HCT116 (cell line): Measurements from ENCODE around the gene KRT83. TPM values are rescaled to one million over a fixed set of nuclear protein-coding genes. Genes with fewer than 3 reads are reported as not detected.

ENCODE experiments used
- ATAC-seq: fragments of 200-7000 bp; cut with Tn5 transposase; 2 replicates; pipeline ENCODE4 v1.9.1; 2020; ENCODE audit warnings: mild to moderate bottlenecking, moderate library complexity
- BruUV-seq: library from RNA; stranded (reverse); fragments of 400-500 nt; replicated peaks from 2 replicates; lab custom pipeline; 2021; lab: Mats Ljungman, UMichigan
- CTCF ChIA-PET: fragments of 300-600 bp; sonication (Branson Sonifier 250); formaldehyde crosslinking; loops from one replicate; lab custom pipeline; 2021; ENCODE audit warnings: antibody characterized with exemption; lab: Charles Lee
- POLR2A ChIA-PET: fragments of 300-600, 350-600 bp; sonication (Branson Sonifier 250); formaldehyde crosslinking; loops from one replicate; lab custom pipeline; 2021; ENCODE audit warnings: antibody characterized with exemption; lab: Charles Lee
- RAD21 ChIA-PET, 2 experiments: fragments of 300-600 bp; sonication (Branson Sonifier 250); formaldehyde crosslinking; loops; one replicate each; lab custom pipeline; 2023; ENCODE audit warnings: low total read pairs in 2 of 2; ENCODE audit not compliant: uncharacterized antibody in 2 of 2, unreplicated experiment in 2 of 2, low non-redundant PET in 1 of 2; lab: Charles Lee
- DNase-seq: peaks from one replicate; pipeline ENCODE4 v3.0.0-alpha.2; 2010; ENCODE audit warnings: low read depth, low spot score
- H2AFZ ChIP-seq: fragments of 200-600 bp; shearing (Covaris generic), sonication (generic); 2 replicates; pipeline ENCODE4 v1.6.1; 2017; ENCODE audit warnings: low read depth, mixed run types, mixed read lengths, antibody characterized with exemption, low read length; ENCODE audit not compliant: poor library complexity, severe bottlenecking
- H3K27ac ChIP-seq: 2 replicates; pipeline ENCODE4 v1.5.1; 2012; ENCODE audit warnings: low read depth, low read length
- H3K27me3 ChIP-seq: fragments of 200-600 bp; sonication (generic); 2 replicates; pipeline ENCODE4 v1.6.1; 2016; ENCODE audit warnings: mixed run types, low read length, mixed read lengths; ENCODE audit not compliant: insufficient read depth
- H3K36me3 ChIP-seq, 2 experiments: fragments of 200-500 bp in 1 of 2; fragments of 200-600 bp in 1 of 2; sonication (Bioruptor generic) in 1 of 2; sonication (generic) in 1 of 2; 2 replicates each; pipeline versions ENCODE4 v1.5.1 to v1.6.1; 2014 to 2016; ENCODE audit warnings: low read length in 2 of 2, inconsistent platforms in 1 of 2, mixed read lengths in 1 of 2, mixed run types in 1 of 2; ENCODE audit not compliant: insufficient read depth in 2 of 2, control insufficient read depth in 1 of 2
- H3K4me1 ChIP-seq, 2 experiments: fragments of 200-600 bp in 1 of 2; sonication (generic) in 1 of 2; 2 replicates each; pipeline versions ENCODE4 v1.5.1 to v1.6.1; 2012 to 2017; ENCODE audit warnings: low read length in 2 of 2, inconsistent platforms in 1 of 2, mild to moderate bottlenecking in 1 of 2, mixed read lengths in 1 of 2, mixed run types in 1 of 2, moderate library complexity in 1 of 2; ENCODE audit not compliant: insufficient read depth in 2 of 2, control insufficient read depth in 1 of 2
- H3K4me2 ChIP-seq: fragments of 200-600 bp; sonication (generic); 2 replicates; pipeline ENCODE4 v1.6.1; 2017; ENCODE audit warnings: mixed run types, low read length, mixed read lengths
- H3K4me3 ChIP-seq, 2 experiments: fragments of 200-600 bp in 1 of 2; sonication (generic) in 1 of 2; replicated peaks in 1 of 2; 2 replicates each; pipeline ENCODE4 v1.5.1; 2011 to 2016; ENCODE audit warnings: low read length in 2 of 2, control low read depth in 1 of 2, low read depth in 1 of 2, mild to moderate bottlenecking in 1 of 2, mixed read lengths in 1 of 2, mixed run types in 1 of 2
- H3K79me2 ChIP-seq: fragments of 200-600 bp; sonication (generic); 2 replicates; pipeline ENCODE4 v1.6.1; 2017; ENCODE audit warnings: mild to moderate bottlenecking, mixed run types, low read length, moderate library complexity, mixed read lengths; ENCODE audit not compliant: insufficient read depth
- H3K9ac ChIP-seq: fragments of 200-600 bp; sonication (generic); 2 replicates; pipeline ENCODE4 v1.6.1; 2016; ENCODE audit warnings: low read length, mixed read lengths
- H3K9me2 ChIP-seq: fragments of 200-600 bp; sonication (generic), shearing (Covaris generic); 2 replicates; pipeline ENCODE4 v1.6.1; 2017; ENCODE audit warnings: mixed run types, mild to moderate bottlenecking, moderate library complexity; ENCODE audit not compliant: insufficient read depth
- H3K9me3 ChIP-seq, 2 experiments: fragments of 200-500 bp in 1 of 2; fragments of 200-600 bp in 1 of 2; sonication (Bioruptor generic) in 1 of 2; sonication (generic) in 1 of 2; 2 replicates each; pipeline ENCODE4 v1.6.1; 2014 to 2017; ENCODE audit warnings: low read length in 2 of 2, mixed read lengths in 2 of 2, inconsistent platforms in 1 of 2, low read depth in 1 of 2, mild to moderate bottlenecking in 1 of 2, mixed run types in 1 of 2, moderate library complexity in 1 of 2; ENCODE audit not compliant: control insufficient read depth in 1 of 2, insufficient read depth in 1 of 2
- H4K20me1 ChIP-seq: fragments of 200-600 bp; sonication (generic), shearing (Covaris generic); 2 replicates; pipeline ENCODE4 v1.6.1; 2017; ENCODE audit warnings: mixed run types, mild to moderate bottlenecking, moderate library complexity; ENCODE audit not compliant: insufficient read depth
- ATF3 ChIP-seq: IDR thresholded peaks from 2 replicates; pipeline ENCODE4 v1.6.1; 2012
- CEBPB ChIP-seq: IDR thresholded peaks from 2 replicates; pipeline ENCODE4 v1.6.1; 2012; ENCODE audit warnings: low read depth
- CTCF ChIP-seq, 3 experiments: fragments of 200-600 bp in 1 of 3; sonication (generic) in 1 of 3; IDR thresholded peaks in 2 of 3; conservative IDR thresholded peaks in 1 of 3; 2 replicates each; pipeline ENCODE4 v1.5.1; 2012 to 2017; ENCODE audit warnings: low read depth in 2 of 3, low read length in 2 of 3, antibody characterized with exemption in 1 of 3, borderline replicate concordance in 1 of 3, control low read depth in 1 of 3, mild to moderate bottlenecking in 1 of 3, mixed read lengths in 1 of 3, mixed run types in 1 of 3, moderate library complexity in 1 of 3; ENCODE audit not compliant: insufficient read depth in 1 of 3
- EGR1 ChIP-seq: IDR thresholded peaks from 2 replicates; pipeline ENCODE4 v1.6.1; 2012; ENCODE audit warnings: low read depth
- ELF1 ChIP-seq: IDR thresholded peaks from 2 replicates; pipeline ENCODE4 v1.6.1; 2012; ENCODE audit warnings: low read depth, borderline replicate concordance
- JUND ChIP-seq: IDR thresholded peaks from 2 replicates; pipeline ENCODE4 v1.6.1; 2012
- POLR2A ChIP-seq: IDR thresholded peaks from 2 replicates; pipeline ENCODE4 v1.7.0; 2011; ENCODE audit warnings: borderline replicate concordance; ENCODE audit not compliant: insufficient read depth, insufficient read length; ENCODE audit errors: extremely low read depth
- SRF ChIP-seq: IDR thresholded peaks from 2 replicates; pipeline ENCODE4 v1.6.1; 2012; ENCODE audit warnings: low read depth
- YY1 ChIP-seq: IDR thresholded peaks from 2 replicates; pipeline ENCODE4 v1.6.1; 2011; ENCODE audit warnings: low read length, low read depth, moderate library complexity, mild to moderate bottlenecking; ENCODE audit not compliant: insufficient replicate concordance; ENCODE audit errors: extremely low read depth
- ZFX ChIP-seq: fragments of 450-650 bp; IDR thresholded peaks from 2 replicates; pipeline ENCODE4 v1.6.1; 2017
- intact Hi-C: fragments of 100-400 bp; cut with micrococcal nuclease; formaldehyde crosslinking; loops from 2 replicates; pipeline ENCODE4 v1.10.0; 2022
- total RNA-seq: library from RNA; stranded (reverse); gene quantifications from one replicate; pipeline ENCODE4 v1.2.1, GENCODE V29; 2021; ENCODE audit not compliant: unreplicated experiment

Gene KRT83
- total RNA-seq, 1 experiment from 2014 or later = not detected

GRCh38 chr12:52335598-52336262, 14.5 kb upstream of the KRT83 start (continued):
- TF ChIP-seq POLR2A = no peak
- no peak for TF ChIP-seq ELF1
- TF ChIP-seq CEBPB = no peak
- TF ChIP-seq ZFX = no peak
- no peak for TF ChIP-seq YY1
- no peak for TF ChIP-seq JUND

GRCh38 chr12:52334185-52334584, 13.0 kb upstream of the KRT83 start:
- no peaks in the 10 kb centered on the region for H3K79me2 ChIP-seq
- no peaks in the 10 kb centered on the region for H3K9me3 ChIP-seq
- H3K9me2 ChIP-seq = no peaks in the 10 kb centered on the region
- DNase-seq = no peak
- TF ChIP-seq SRF = no peak
- no peak for TF ChIP-seq CTCF (IDR thresholded peaks at IDR 0.05 in 2 of 3, conservative IDR thresholded peaks at IDR 0.05 in 1 of 3; ENCODE audit: borderline replicate concordance in 1 of 3, insufficient read depth in 1 of 3, low read depth in 2 of 3, low read length in 2 of 3)
- no peak for TF ChIP-seq ZFX
- no peak for TF ChIP-seq ATF3
- TF ChIP-seq EGR1 = no peak
- no peak for TF ChIP-seq CEBPB
- no peaks in the 10 kb centered on the region for H3K27me3 ChIP-seq
- ChIA-PET RAD21 (no interaction called here), POLR2A (no interaction called here), CTCF (no interaction called here)
- H3K36me3 ChIP-seq = no peaks in the 10 kb centered on the region
- H3K4me2 ChIP-seq = no peak overlapping the region
- no peak overlapping the region for H3K27ac ChIP-seq
- peaks cover 0 to 13% of the 10 kb centered on the region in 2 experiments; a peak in 2 of 4 replicates for H3K4me1 ChIP-seq
- H3K9ac ChIP-seq = no peak overlapping the region
- no TSS peak for BruUV-seq
- no peaks in the 10 kb centered on the region for H4K20me1 ChIP-seq
- no peak overlapping the region for H3K4me3 ChIP-seq
- intact Hi-C loops = no loop called here
- ATAC-seq = no peak
- H2AFZ ChIP-seq = no peak overlapping the region
